Transverse colon (tissue), 4 donors: ENCODE measurements around the gene ITGA4. TPM values are rescaled to one million over a fixed set of nuclear protein-coding genes. Genes with fewer than 3 reads are reported as not detected.
"Not testable (repeated sequence)": the region's sequence is repeated elsewhere in the genome, so short reads cannot be mapped to it uniquely, and the experiment has no call there.

Experiments
- DNase-seq: peaks from one replicate; pipeline ENCODE4 v3.0.0-alpha.2; 2019
- H3K27ac ChIP-seq, 4 donors: fragments of 200-600 bp; sonication (generic); 2 replicates each; pipeline ENCODE4 v1.5.1; 2016 to 2018; ENCODE audit warnings: inconsistent platforms in 4 of 4
- H3K27me3 ChIP-seq: fragments of 200-600 bp; sonication (generic); 2 replicates; pipeline ENCODE4 v1.5.1; 2017; ENCODE audit warnings: inconsistent platforms
- H3K36me3 ChIP-seq, 4 donors: fragments of 200-600 bp; sonication (generic); 2 replicates each; pipeline ENCODE4 v1.5.1; 2017 to 2019; ENCODE audit warnings: inconsistent platforms in 4 of 4
- H3K4me1 ChIP-seq, 4 donors: fragments of 200-600 bp; sonication (generic); 2 replicates each; pipeline ENCODE4 v1.5.1; 2017 to 2020; ENCODE audit warnings: inconsistent platforms in 4 of 4
- H3K4me3 ChIP-seq, 4 donors: fragments of 200-600 bp; sonication (generic); 1 replicate in 1 of 4; 2 replicates in 3 of 4; pipeline versions ENCODE4 v1.5.1 to v1.6.1; 2017 to 2019; ENCODE audit warnings: inconsistent platforms in 4 of 4
- H3K9me3 ChIP-seq, 2 donors: fragments of 200-600 bp; sonication (generic); 2 replicates each; pipeline ENCODE4 v1.5.1; 2017 to 2019; ENCODE audit warnings: inconsistent platforms in 2 of 2
- EP300 ChIP-seq: sonication (generic); formaldehyde crosslinking; IDR thresholded peaks from one replicate; pipeline ENCODE4 v1.6.1; 2017; ENCODE audit warnings: antibody characterized with exemption, low read depth
- POLR2A ChIP-seq: fragments of 450-650 bp; IDR thresholded peaks from one replicate; pipeline ENCODE4 v1.6.1; 2016; ENCODE audit warnings: antibody characterized with exemption, mild to moderate bottlenecking, moderate library complexity
- POLR2AphosphoS5 ChIP-seq, 3 donors: sonication (generic); formaldehyde crosslinking; IDR thresholded peaks; one replicate each; pipeline ENCODE4 v1.6.1; 2016; ENCODE audit warnings: antibody characterized with exemption in 3 of 3
- WGBS, 2 donors: methylation state at CpG; one replicate each; pipeline ENCODE4 v1.1.5; 2018; ENCODE audit warnings: low coverage in 1 of 2; 5-methylcytosine and 5-hydroxymethylcytosine counted together
- in situ Hi-C, 4 donors: fragments of 200-750 bp; cut with MboI; loops; one replicate each; pipeline versions ENCODE4 v1.15.0 to v1.15.1; 2017; ENCODE audit warnings: low sequenced_read_pairs in 3 of 4, low pct_ligation_motif_present in 1 of 4, low pct_unique_long_range_greater_than_20kb in 1 of 4
- intact Hi-C: fragments of 100-400 bp; cut with DNase I; formaldehyde crosslinking; loops from one replicate; pipeline ENCODE4 v1.15.1; 2023; ENCODE audit warnings: low total_unique reads
- total RNA-seq, 4 donors: library from RNA; depleted of rRNA; stranded (reverse); fragments of >200 nt; gene quantifications; one replicate each; pipeline ENCODE4 v1.1.0, GENCODE V29; 2016
- TF ChIP-seq, protein P1 (sequence below), 5 experiments: fragments of 200-600 bp in 3 of 5; fragments of 450-650 bp in 2 of 5; sonication (generic) in 3 of 5; IDR thresholded peaks; 1 replicate in 2 of 5; 2 replicates in 3 of 5; pipeline ENCODE4 v1.5.1; 2016 to 2017; ENCODE audit warnings: antibody characterized with exemption in 5 of 5, inconsistent platforms in 3 of 5, mild to moderate bottlenecking in 2 of 5, moderate library complexity in 1 of 5

The ITGA4 gene
- total RNA-seq, 4 donors from 2014 or later: 1.1 to 30.8 (median 5.1) TPM

DNA sequence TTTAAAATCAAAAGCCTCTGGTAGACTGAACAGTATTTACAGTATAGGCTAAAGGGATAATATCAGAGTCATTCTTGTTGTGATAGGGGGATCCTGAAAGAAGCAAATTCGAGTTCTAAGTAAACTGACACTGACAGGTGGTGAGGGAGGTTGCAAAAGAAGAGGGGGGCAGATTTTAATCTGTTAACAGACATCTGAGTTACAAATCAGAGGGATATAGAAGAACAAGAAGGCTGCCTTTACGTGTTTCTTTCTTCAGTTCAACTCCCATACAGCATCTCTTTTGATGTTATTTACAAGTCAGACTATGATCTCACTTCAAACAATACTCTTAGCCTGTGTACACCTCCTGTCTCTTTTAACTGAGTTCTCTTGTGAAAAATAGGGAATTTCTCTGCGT, 16.3 kb upstream of the ITGA4 start:
- in situ Hi-C loops: no loop called here

GRCh38 chr2:181441670-181442069, 15.5 kb upstream of the ITGA4 start:
- intact Hi-C loops (no loop called here), in situ Hi-C loops (no loop called here)
- no peaks in the 10 kb centered on the region for H3K36me3 ChIP-seq
- H3K27ac ChIP-seq: no peak overlapping the region
- no peak for DNase-seq
- peaks cover 0 to 14% (median 3%) of the 10 kb centered on the region in 4 donors for H3K4me1 ChIP-seq
- WGBS, 2 donors: 39% methylated on average over 3 of the region's 3 CpGs; no CpG with 5 or more reads in 1 of the 2 donors
- TF ChIP-seq, protein P1, sequence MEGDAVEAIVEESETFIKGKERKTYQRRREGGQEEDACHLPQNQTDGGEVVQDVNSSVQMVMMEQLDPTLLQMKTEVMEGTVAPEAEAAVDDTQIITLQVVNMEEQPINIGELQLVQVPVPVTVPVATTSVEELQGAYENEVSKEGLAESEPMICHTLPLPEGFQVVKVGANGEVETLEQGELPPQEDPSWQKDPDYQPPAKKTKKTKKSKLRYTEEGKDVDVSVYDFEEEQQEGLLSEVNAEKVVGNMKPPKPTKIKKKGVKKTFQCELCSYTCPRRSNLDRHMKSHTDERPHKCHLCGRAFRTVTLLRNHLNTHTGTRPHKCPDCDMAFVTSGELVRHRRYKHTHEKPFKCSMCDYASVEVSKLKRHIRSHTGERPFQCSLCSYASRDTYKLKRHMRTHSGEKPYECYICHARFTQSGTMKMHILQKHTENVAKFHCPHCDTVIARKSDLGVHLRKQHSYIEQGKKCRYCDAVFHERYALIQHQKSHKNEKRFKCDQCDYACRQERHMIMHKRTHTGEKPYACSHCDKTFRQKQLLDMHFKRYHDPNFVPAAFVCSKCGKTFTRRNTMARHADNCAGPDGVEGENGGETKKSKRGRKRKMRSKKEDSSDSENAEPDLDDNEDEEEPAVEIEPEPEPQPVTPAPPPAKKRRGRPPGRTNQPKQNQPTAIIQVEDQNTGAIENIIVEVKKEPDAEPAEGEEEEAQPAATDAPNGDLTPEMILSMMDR (IDR thresholded peaks at IDR 0.05): no peak
- no peak for TF ChIP-seq EP300
- no peak for TF ChIP-seq POLR2A
- TF ChIP-seq POLR2AphosphoS5 (IDR thresholded peaks at IDR 0.05): no peak
- H3K9me3 ChIP-seq: no peaks in the 10 kb centered on the region
- no peak overlapping the region for H3K4me3 ChIP-seq
- no peaks in the 10 kb centered on the region for H3K27me3 ChIP-seq

More for the DNA sequence above, 16.3 kb upstream of the ITGA4 start:
- intact Hi-C loops: no loop called here
- no peaks in the 10 kb centered on the region for H3K36me3 ChIP-seq
- H3K27ac ChIP-seq: peak overlapping the region in 1 of 4 donors; percentile 6
- no peaks in the 10 kb centered on the region for H3K9me3 ChIP-seq
- no peak overlapping the region for H3K4me3 ChIP-seq
- TF ChIP-seq EP300 (no peak), POLR2AphosphoS5 (IDR thresholded peaks at IDR 0.05) (no peak), POLR2A (no peak)
- TF ChIP-seq, protein P1 (IDR thresholded peaks at IDR 0.05): no peak
- no peaks in the 10 kb centered on the region for H3K27me3 ChIP-seq
- no peak for DNase-seq
- peaks cover 0 to 14% (median 3%) of the 10 kb centered on the region in 4 donors for H3K4me1 ChIP-seq
- WGBS, 2 donors: 37% methylated on average over 3 of the region's 3 CpGs

DNA sequence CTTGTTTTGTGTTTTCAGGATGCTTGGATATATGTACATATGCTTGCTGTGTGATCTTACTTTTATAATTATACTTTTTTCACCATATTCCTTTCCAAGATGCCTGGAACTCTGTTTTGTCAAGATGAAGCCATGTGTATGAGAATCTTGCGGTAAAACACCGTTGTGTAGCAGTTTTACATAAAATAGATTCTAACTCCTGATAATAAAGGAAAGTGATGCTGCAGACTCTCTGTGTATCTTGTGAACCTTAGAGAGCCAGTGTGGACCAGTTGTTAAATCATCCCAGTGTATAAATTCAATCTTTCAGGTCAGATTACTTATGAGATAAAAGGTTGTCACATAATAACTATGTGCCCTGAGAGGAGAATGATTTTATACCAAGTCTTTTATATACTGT, 12.5 kb upstream of the ITGA4 start:
- no peak for DNase-seq
- Histone ChIP-seq H3K27me3 (no peaks in the 10 kb centered on the region), H3K4me3 (no peak overlapping the region), H3K4me1 (peaks cover 0 to 14% (median 3%) of the 10 kb centered on the region in 4 donors), H3K9me3 (no peaks in the 10 kb centered on the region), H3K36me3 (no peaks in the 10 kb centered on the region), H3K27ac (no peak overlapping the region)
- 79 to 86% methylated on average over 1 to 2 of the region's 2 CpGs for WGBS, 2 donors
- in situ Hi-C loops: no loop called here
- intact Hi-C loops: no loop called here
- TF ChIP-seq POLR2AphosphoS5 (IDR thresholded peaks at IDR 0.05): no peak
- no peak for TF ChIP-seq EP300
- TF ChIP-seq, protein P1 (IDR thresholded peaks at IDR 0.05): no peak
- TF ChIP-seq POLR2A: no peak

- no peak for TF ChIP-seq POLR2A
- TF ChIP-seq EP300: no peak
- TF ChIP-seq POLR2AphosphoS5 (IDR thresholded peaks at IDR 0.05): no peak
- TF ChIP-seq, protein P1 (IDR thresholded peaks at IDR 0.05): no peak
- no peak for DNase-seq
- in situ Hi-C loops (no loop called here), intact Hi-C loops (no loop called here)
- Histone ChIP-seq H3K27ac (no peak overlapping the region), H3K36me3 (no peaks in the 10 kb centered on the region), H3K27me3 (no peaks in the 10 kb centered on the region), H3K9me3 (no peaks in the 10 kb centered on the region), H3K4me3 (no peak overlapping the region), H3K4me1 (peaks cover 0 to 4% (median 0%) of the 10 kb centered on the region in 4 donors)
- WGBS, 2 donors: 59 to 71% methylated on average over 3 to 4 of the region's 4 CpGs
Measured at GRCh38 chr2:181446985-181447384, 10.2 kb upstream of the ITGA4 start.

DNA sequence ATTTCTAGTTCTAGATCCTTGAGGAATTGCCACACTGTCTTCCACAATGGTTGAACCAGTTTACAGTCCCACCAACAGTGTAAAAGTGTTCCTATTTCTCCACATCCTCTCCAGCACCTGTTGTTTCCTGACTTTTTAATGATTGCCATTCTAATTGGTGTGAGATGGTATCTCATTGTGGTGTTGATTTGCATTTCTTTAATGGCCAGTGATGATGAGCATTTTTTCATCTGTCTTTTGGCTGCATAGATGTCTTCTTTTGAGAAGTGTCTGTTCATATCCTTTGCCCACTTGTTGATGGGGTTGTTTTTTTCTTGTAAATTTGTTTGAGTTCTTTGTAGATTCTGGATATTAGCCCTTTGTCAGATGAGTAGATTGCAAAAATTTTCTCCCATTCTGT, 7.9 kb upstream of the ITGA4 start:
- H3K36me3 ChIP-seq, H3K4me1 ChIP-seq, H3K27ac ChIP-seq, in situ Hi-C loops, H3K9me3 ChIP-seq, DNase-seq, intact Hi-C loops, H3K4me3 ChIP-seq, H3K27me3 ChIP-seq: not testable (repeated sequence)
